ENCODE data around the gene HIBCH. TPM values are rescaled to one million over a fixed set of nuclear protein-coding genes. Genes with fewer than 3 reads are reported as not detected.

Gene HIBCH
- total and polyA plus RNA-seq, 2 donors from 2014 or later = 35.7 to 115 TPM

GRCh38 chr2:190261851-190262250, 57.8 kb downstream of the HIBCH start:
- peaks cover 0 to 13% (median 0%) of the 10 kb centered on the region in 3 donors for H3K36me3 ChIP-seq (ENCODE audit: control insufficient read depth in 2 of 3, insufficient read depth in 3 of 3, low read length in 3 of 3)
- no peak for DNase-seq
- H3K4me3 ChIP-seq (ENCODE audit: low read length in 3 of 3) = no peak overlapping the region
- H3K27ac ChIP-seq (ENCODE audit: low read depth in 2 of 2, low read length in 2 of 2) = no peak overlapping the region
- H3K27me3 ChIP-seq (ENCODE audit: control insufficient read depth, insufficient read depth, low read length) = no peaks in the 10 kb centered on the region
- intact Hi-C loops (cut with DNase I) = no loop called here
- peaks cover 0 to 3% (median 0%) of the 10 kb centered on the region in 3 donors for H3K9me3 ChIP-seq (ENCODE audit: control insufficient read depth in 2 of 3, insufficient read depth in 1 of 3, low read length in 3 of 3)
- no peak overlapping the region for H3K9ac ChIP-seq (ENCODE audit: low read length in 3 of 3)
- TF ChIP-seq CTCF (IDR thresholded peaks at IDR 0.05; ENCODE audit: borderline replicate concordance, extremely low read depth, insufficient read depth) = no peak
- FAIRE-seq = no peak
- H3K4me1 ChIP-seq (ENCODE audit: control insufficient read depth in 2 of 3, insufficient read depth in 2 of 3, low read depth in 1 of 3, low read length in 3 of 3) = no peaks in the 10 kb centered on the region

DNA sequence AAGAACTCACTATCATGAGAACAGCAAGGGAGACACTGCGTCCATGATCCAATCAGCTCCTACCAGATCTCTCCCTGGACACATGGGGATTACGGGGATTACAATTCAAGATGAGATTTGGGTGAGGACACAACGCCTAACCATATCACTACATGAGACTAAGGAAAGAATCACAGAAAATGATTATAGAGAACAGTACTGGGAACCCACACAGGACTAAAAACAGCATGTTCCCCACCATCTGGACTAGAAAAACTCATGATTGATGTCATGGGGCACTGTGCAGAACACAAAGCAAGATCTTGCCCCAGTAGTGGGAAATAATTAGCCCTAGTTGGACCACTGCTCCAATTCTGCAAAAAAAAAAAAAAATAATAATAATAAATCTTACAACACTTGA, 63.5 kb downstream of the HIBCH start:
- no peak for TF ChIP-seq CTCF (IDR thresholded peaks at IDR 0.05; ENCODE audit: borderline replicate concordance, extremely low read depth, insufficient read depth)
- no peaks in the 10 kb centered on the region for H3K9me3 ChIP-seq (ENCODE audit: control insufficient read depth in 2 of 3, insufficient read depth in 1 of 3, low read length in 3 of 3)

GRCh38 chr2:190255676-190256075, 64.0 kb downstream of the HIBCH start:
- H3K4me1 ChIP-seq (ENCODE audit: control insufficient read depth in 2 of 3, insufficient read depth in 2 of 3, low read depth in 1 of 3, low read length in 3 of 3) = no peaks in the 10 kb centered on the region
- H3K27me3 ChIP-seq (ENCODE audit: control insufficient read depth, insufficient read depth, low read length) = no peaks in the 10 kb centered on the region
- H3K36me3 ChIP-seq (ENCODE audit: control insufficient read depth in 2 of 3, insufficient read depth in 3 of 3, low read length in 3 of 3) = peaks cover 2 to 32% (median 7%) of the 10 kb centered on the region in 3 donors
- FAIRE-seq (no peak), DNase-seq (no peak)
- H3K9me3 ChIP-seq (ENCODE audit: control insufficient read depth in 2 of 3, insufficient read depth in 1 of 3, low read length in 3 of 3) = no peaks in the 10 kb centered on the region
- no peak overlapping the region for H3K27ac ChIP-seq (ENCODE audit: low read depth in 2 of 2, low read length in 2 of 2)
- H3K9ac ChIP-seq (ENCODE audit: low read length in 3 of 3) = no peak overlapping the region
- intact Hi-C loops (cut with DNase I) = no loop called here
- TF ChIP-seq CTCF (IDR thresholded peaks at IDR 0.05; ENCODE audit: borderline replicate concordance, extremely low read depth, insufficient read depth) = no peak
- H3K4me3 ChIP-seq (ENCODE audit: low read length in 3 of 3) = no peak overlapping the region

More for the DNA sequence above, 63.5 kb downstream of the HIBCH start:
- H3K27ac ChIP-seq (ENCODE audit: low read depth in 2 of 2, low read length in 2 of 2) = no peak overlapping the region
- intact Hi-C loops (cut with DNase I) = no loop called here
- H3K36me3 ChIP-seq (ENCODE audit: control insufficient read depth in 2 of 3, insufficient read depth in 3 of 3, low read length in 3 of 3) = peaks cover 2 to 30% (median 7%) of the 10 kb centered on the region in 3 donors
- no peaks in the 10 kb centered on the region for H3K4me1 ChIP-seq (ENCODE audit: control insufficient read depth in 2 of 3, insufficient read depth in 2 of 3, low read depth in 1 of 3, low read length in 3 of 3)
- H3K4me3 ChIP-seq (ENCODE audit: low read length in 3 of 3) = no peak overlapping the region
- no peak for DNase-seq
- FAIRE-seq = no peak
- H3K9ac ChIP-seq (ENCODE audit: low read length in 3 of 3) = no peak overlapping the region
- H3K27me3 ChIP-seq (ENCODE audit: control insufficient read depth, insufficient read depth, low read length) = no peaks in the 10 kb centered on the region

Measured in kidney (tissue), 14 donors.